VCaP (cell line): ENCODE measurements around the gene ERI2.

Experiments
- H3K27ac ChIP-seq: fragments of 450-650 bp; 2 replicates; pipeline ENCODE4 v1.5.1; 2017
- TF ChIP-seq, protein P1 (sequence below): fragments of 450-650 bp; conservative IDR thresholded peaks from 2 replicates; pipeline ENCODE4 v1.5.1; 2017; ENCODE audit warnings: mild to moderate bottlenecking, moderate library complexity

ERI2 gene

DNA sequence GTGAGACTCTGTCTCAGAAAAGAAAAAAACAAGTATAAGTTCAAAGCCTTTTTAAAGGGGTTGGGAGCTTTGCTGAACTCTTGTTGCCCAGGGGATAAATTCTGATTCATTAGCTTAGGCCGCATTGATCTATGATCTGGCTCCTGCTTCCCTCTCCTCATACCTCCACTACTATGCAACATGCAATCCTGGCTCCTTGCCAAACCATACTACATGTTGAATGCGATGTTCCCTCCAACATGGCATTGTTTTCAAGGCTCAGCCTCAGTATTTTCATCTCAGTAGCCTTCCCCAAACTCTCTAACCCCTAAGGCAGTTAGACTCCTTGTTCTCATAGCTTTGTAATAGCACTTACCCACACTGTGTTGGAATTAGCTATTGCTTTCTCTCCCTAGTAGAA lies 6.2 kb upstream of the ERI2 start:
- TF ChIP-seq, protein P1, sequence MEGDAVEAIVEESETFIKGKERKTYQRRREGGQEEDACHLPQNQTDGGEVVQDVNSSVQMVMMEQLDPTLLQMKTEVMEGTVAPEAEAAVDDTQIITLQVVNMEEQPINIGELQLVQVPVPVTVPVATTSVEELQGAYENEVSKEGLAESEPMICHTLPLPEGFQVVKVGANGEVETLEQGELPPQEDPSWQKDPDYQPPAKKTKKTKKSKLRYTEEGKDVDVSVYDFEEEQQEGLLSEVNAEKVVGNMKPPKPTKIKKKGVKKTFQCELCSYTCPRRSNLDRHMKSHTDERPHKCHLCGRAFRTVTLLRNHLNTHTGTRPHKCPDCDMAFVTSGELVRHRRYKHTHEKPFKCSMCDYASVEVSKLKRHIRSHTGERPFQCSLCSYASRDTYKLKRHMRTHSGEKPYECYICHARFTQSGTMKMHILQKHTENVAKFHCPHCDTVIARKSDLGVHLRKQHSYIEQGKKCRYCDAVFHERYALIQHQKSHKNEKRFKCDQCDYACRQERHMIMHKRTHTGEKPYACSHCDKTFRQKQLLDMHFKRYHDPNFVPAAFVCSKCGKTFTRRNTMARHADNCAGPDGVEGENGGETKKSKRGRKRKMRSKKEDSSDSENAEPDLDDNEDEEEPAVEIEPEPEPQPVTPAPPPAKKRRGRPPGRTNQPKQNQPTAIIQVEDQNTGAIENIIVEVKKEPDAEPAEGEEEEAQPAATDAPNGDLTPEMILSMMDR = no peak
- H3K27ac ChIP-seq = no peak overlapping the region

DNA sequence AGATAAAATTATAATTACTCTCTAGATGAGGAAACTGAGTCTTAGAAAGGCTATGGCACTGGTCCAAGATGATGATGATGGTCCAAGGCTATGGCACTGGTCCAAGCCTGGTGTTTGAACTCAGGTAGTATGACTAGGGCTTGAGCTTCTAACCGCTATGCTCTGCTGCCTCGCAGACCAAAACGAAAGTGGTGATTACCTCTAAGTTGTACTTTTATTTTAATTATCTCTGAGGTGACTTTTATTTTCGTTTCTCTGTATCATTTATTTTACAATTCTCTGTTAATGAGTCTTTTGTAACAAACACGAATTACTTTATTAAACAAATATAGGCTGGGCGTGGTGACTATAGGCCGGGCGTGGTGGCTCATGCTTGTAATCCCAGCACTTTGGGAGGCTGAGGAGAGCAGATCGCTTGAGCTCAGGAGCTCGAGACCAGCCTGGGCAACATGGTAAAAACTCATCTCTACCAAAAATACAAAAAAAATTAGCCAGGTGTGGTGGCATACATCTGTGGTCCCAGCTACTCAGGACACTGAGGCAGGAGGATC lies 5.7 kb upstream of the ERI2 start:
- H3K27ac ChIP-seq = no peak overlapping the region
- TF ChIP-seq, protein P1 = no peak

DNA sequence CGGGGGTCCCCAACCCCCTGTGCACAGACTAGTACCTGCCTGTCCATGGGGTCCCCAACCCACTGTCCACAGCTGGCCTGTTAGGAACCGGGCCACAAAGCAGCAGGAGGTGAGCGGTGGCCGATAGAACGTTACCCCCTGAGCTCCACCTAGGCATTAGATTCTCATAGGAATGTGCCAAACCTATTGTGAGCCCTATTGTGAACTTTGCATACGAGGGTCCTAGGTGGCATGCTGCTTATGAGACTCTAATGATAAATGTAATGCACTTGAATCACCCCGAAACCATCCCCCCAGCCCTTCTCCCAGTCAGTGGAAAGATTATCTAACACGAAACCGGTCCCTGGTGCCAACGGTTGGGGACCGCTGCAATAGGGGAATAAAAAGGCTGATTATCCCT lies 1.6 kb upstream of the ERI2 start:
- no peak overlapping the region; the same call in 1 of the 2 replicates for H3K27ac ChIP-seq
- TF ChIP-seq, protein P1 = no peak

DNA sequence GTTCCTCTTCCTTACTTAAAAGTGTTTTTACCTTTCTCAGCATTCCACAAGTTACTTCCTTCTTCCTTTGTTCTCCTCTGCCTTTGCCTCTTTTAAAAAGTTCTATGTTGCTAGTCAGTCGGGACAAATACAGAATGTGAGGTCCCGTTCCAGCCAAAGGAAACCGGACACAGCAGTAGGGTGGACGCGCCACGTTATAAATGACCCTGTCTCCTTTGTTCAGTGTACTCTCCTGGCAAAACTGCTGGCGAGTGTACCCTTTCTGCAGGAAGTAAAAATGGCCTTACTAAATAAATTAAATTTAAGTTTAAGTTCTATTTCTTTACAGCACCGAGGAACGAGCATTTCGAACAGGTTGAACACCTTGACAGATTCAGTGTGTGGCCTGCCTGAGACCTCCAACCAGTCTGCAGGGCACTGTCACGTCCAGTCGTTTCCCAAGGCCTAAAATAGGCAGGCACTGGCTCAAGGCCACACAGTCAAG lies 546 bp downstream of the ERI2 start:
- H3K27ac ChIP-seq = peak overlapping the region; percentile 79

DNA sequence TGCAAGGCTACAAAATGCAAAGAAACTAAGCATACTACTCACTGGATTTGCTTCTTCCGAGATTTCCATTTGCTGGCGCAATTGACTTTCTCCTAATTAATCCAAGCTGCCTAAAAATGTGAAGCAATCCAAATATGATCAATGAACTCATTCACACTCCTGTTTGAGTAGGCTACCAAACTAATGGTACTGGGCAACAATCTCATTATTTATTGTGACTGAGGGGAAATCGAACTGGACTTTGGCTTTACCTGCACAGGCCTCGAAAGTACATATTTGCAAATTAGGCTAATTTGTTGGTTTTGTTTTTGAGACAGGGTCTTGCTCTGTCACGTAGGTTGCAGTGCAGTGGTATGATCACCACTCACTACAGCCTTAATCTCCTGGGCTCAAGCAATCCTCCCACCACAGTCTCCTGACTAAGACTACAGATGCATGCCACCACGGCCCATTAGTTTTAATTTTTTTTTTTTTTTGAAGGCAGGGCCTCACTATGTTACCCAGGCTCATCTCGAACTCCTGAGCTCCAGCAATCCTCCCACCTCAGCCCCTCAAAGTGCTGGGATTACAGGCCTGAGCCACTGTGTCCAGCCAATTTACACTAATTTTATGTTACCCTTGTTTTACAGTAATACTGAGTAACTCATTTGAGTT lies 2.6 kb downstream of the ERI2 start:
- TF ChIP-seq, protein P1 = no peak
- H3K27ac ChIP-seq = no peak overlapping the region

DNA sequence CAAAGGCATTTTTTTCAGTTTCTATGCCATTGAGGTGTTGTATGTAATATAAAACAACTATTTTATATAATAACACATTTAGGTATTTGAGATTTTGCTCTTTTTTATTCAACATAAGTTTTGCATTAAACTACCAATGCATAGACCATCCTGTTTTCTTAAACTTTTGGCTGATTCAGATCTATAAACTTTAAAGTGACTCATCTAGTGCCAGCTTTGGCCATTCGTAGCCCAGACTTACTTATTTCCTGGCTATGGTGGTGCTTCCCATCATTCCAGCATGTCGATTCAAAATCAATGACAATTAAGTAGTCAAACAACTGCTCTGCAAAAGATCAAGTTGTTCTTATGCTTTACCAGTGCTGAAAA lies 3.1 kb downstream of the ERI2 start:
- TF ChIP-seq, protein P1 = no peak
- H3K27ac ChIP-seq = no peak overlapping the region

DNA sequence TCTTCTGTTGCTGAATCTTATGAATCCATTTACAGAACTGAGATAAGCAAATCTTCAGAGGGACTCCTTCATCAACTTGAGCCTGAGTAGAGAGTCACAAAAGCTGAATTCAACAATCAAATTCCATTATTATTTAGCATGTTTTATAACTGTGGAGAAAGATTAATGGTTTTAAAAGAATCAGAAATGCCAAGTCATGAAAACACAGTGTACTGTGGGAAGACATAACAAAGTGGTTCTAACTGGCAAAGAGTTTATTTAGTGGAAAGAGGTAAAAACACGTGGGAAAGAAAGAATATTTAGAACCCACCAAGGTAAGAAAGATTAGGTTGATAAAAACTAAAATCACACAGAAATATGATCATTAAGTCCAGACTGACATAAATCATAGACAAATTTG lies 5.0 kb downstream of the ERI2 start:
- no peak overlapping the region for H3K27ac ChIP-seq
- TF ChIP-seq, protein P1 = no peak

DNA sequence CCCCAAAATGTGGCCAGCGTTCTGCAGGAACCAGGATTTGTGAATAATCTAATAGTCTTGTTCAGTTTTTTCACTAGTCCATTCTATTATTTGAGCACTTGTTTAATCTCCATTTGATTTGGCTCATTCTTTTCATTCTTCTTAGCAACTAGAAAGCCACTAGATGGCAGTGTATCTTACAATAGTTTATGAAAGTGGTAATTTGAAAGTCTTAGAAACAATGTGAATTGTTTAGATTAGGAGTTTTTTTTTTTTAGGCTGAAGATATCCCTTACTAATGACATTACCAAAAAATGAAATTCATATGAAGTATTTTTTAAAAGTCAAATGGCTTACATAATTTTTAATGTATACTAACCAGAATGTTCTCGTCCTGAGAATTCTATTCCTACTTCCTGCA lies 6.7 kb downstream of the ERI2 start:
- TF ChIP-seq, protein P1 = peak; percentile 59
- H3K27ac ChIP-seq = no peak overlapping the region
